ENCODE results near the gene CDC42SE2.
A peak's percentile ranks its signal among the peaks of the same experiment; 100 is the strongest.
"Not testable (repeated sequence)": the region's sequence is repeated elsewhere in the genome, so short reads cannot be mapped to it uniquely, and the experiment has no call there.

CDC42SE2 gene

GRCh38 chr5:131324303-131324702, 60.5 kb downstream of the CDC42SE2 start:
- no peak for DNase-seq

- no peak for DNase-seq
These were observed 64.9 kb downstream of the CDC42SE2 start for GRCh38 chr5:131328536-131329285.

- DNase-seq, result no peak
These were observed 65.4 kb downstream of the CDC42SE2 start for GRCh38 chr5:131329286-131329560.

- DNase-seq, result no peak
These were observed 66.2 kb downstream of the CDC42SE2 start for GRCh38 chr5:131330031-131330430.

- DNase-seq, result not testable (repeated sequence)
These were observed 71.9 kb downstream of the CDC42SE2 start for GRCh38 chr5:131335756-131336155.

GRCh38 chr5:131336801-131337200, 72.9 kb downstream of the CDC42SE2 start:
- DNase-seq, result not testable (repeated sequence)

GRCh38 chr5:131337240-131338050, 73.6 kb downstream of the CDC42SE2 start:
- DNase-seq, result not testable (repeated sequence)

GRCh38 chr5:131338051-131338453, 74.2 kb downstream of the CDC42SE2 start:
- no peak for DNase-seq

- DNase-seq, result not testable (repeated sequence)
These were observed 80.4 kb downstream of the CDC42SE2 start for GRCh38 chr5:131344288-131344687.

GRCh38 chr5:131346204-131346603, 82.4 kb downstream of the CDC42SE2 start:
- DNase-seq, result not testable (repeated sequence)

- DNase-seq, result no peak
These were observed 90.1 kb downstream of the CDC42SE2 start for GRCh38 chr5:131353991-131354390.

- DNase-seq, result no peak
These were observed 92.2 kb downstream of the CDC42SE2 start for GRCh38 chr5:131355971-131356528.

- DNase-seq, result no peak
These were observed 92.8 kb downstream of the CDC42SE2 start for GRCh38 chr5:131356619-131357018.

GRCh38 chr5:131357739-131358561, 94.1 kb downstream of the CDC42SE2 start:
- DNase-seq, result peak; percentile 56

GRCh38 chr5:131361677-131362315, 97.9 kb downstream of the CDC42SE2 start:
- no peak for DNase-seq

GRCh38 chr5:131363811-131364506, 100.1 kb downstream of the CDC42SE2 start:
- DNase-seq, result no peak

GRCh38 chr5:131364507-131365050, 100.7 kb downstream of the CDC42SE2 start:
- DNase-seq, result no peak

- no peak for DNase-seq
These were observed 102.6 kb downstream of the CDC42SE2 start for GRCh38 chr5:131366428-131366827.

- DNase-seq, result no peak
These were observed 103.5 kb downstream of the CDC42SE2 start for GRCh38 chr5:131367219-131367860.

- no peak for DNase-seq
These were observed 105.0 kb downstream of the CDC42SE2 start for GRCh38 chr5:131368866-131369265.

GRCh38 chr5:131369558-131369957, 105.7 kb downstream of the CDC42SE2 start:
- DNase-seq, result no peak

All from stimulated activated CD4-positive, alpha-beta T cell treated with anti-CD3 and anti-CD28 coated beads, Interleukin-4, amount 100 ng/mL, for 24 hours (primary cell).